Common myeloid progenitor, CD34-positive (primary cell): Measurements from ENCODE around the gene ABCC5.

Source experiments
- CTCF ChIA-PET: fragments of 350-600 bp; sonication (Branson Sonifier 250); formaldehyde crosslinking; loops from one replicate; lab custom pipeline; 2021; ENCODE audit warnings: antibody characterized with exemption; lab: Charles Lee
- POLR2A ChIA-PET: fragments of 350-600 bp; sonication (Branson Sonifier 250); formaldehyde crosslinking; loops from one replicate; lab custom pipeline; 2021; ENCODE audit warnings: antibody characterized with exemption; lab: Charles Lee
- DNase-seq, 3 donors: peaks; one replicate each; pipeline versions ENCODE4 v3.0.0 to v3.0.0-alpha.2; 2013
- H3K27ac ChIP-seq, 2 experiments: 1 replicate in 1 of 2; 2 replicates in 1 of 2; pipeline ENCODE4 v1.7.0; 2013; ENCODE audit warnings: inconsistent platforms in 2 of 2, low read length in 2 of 2, mild to moderate bottlenecking in 2 of 2, low read depth in 1 of 2, moderate library complexity in 1 of 2; ENCODE audit not compliant: severe bottlenecking in 2 of 2, insufficient read depth in 1 of 2, poor library complexity in 1 of 2
- H3K27me3 ChIP-seq, 5 experiments: replicated peaks in 2 of 5; 1 replicate in 3 of 5; 2 replicates in 2 of 5; pipeline versions ENCODE4 v1.6.1 to v1.7.0; 2013; ENCODE audit warnings: low read length in 4 of 5, mild to moderate bottlenecking in 2 of 5, moderate library complexity in 2 of 5, inconsistent platforms in 1 of 5; ENCODE audit not compliant: insufficient read depth in 5 of 5, control insufficient read depth in 4 of 5
- H3K36me3 ChIP-seq, 4 experiments: 1 replicate in 2 of 4; 2 replicates in 2 of 4; pipeline versions ENCODE4 v1.6.1 to v1.7.0; 2013; ENCODE audit warnings: low read length in 3 of 4, control low read depth in 1 of 4, mild to moderate bottlenecking in 1 of 4; ENCODE audit not compliant: control insufficient read depth in 4 of 4, insufficient read depth in 4 of 4
- H3K4me1 ChIP-seq, 4 experiments: 1 replicate in 3 of 4; 2 replicates in 1 of 4; pipeline versions ENCODE4 v1.6.1 to v1.7.1; 2013; ENCODE audit warnings: low read length in 3 of 4, mild to moderate bottlenecking in 3 of 4, control low read depth in 1 of 4, inconsistent platforms in 1 of 4, moderate library complexity in 1 of 4; ENCODE audit not compliant: control insufficient read depth in 4 of 4, insufficient read depth in 4 of 4; ENCODE audit errors: control extremely low read depth in 1 of 4
- H3K4me3 ChIP-seq, 7 experiments: 1 replicate in 4 of 7; 2 replicates in 3 of 7; pipeline versions ENCODE4 v1.5.1 to v1.7.0; 2013; ENCODE audit warnings: mild to moderate bottlenecking in 7 of 7, low read length in 6 of 7, moderate library complexity in 6 of 7, inconsistent platforms in 2 of 7, low read depth in 2 of 7, control low read depth in 1 of 7; ENCODE audit not compliant: insufficient read depth in 4 of 7, control insufficient read depth in 1 of 7; ENCODE audit errors: extremely low read depth in 1 of 7
- H3K9me3 ChIP-seq, 5 experiments: 1 replicate in 4 of 5; 2 replicates in 1 of 5; pipeline versions ENCODE4 v1.6.1 to v1.7.1; 2013; ENCODE audit warnings: low read length in 4 of 5, mild to moderate bottlenecking in 2 of 5, inconsistent platforms in 1 of 5, low read depth in 1 of 5, moderate library complexity in 1 of 5; ENCODE audit not compliant: control insufficient read depth in 4 of 5, insufficient read depth in 2 of 5; ENCODE audit errors: control extremely low read depth in 1 of 5
- WGBS: methylation state at CpG from one replicate; pipeline ENCODE4 v1.1.5; 2013; ENCODE audit not compliant: insufficient coverage; 5-methylcytosine and 5-hydroxymethylcytosine counted together

The ABCC5 gene

GRCh38 chr3:183933160-183933559 is 84.5 kb downstream of the ABCC5 start:
- H3K27ac ChIP-seq = no peak overlapping the region
- H3K27me3 ChIP-seq = no peaks in the 10 kb centered on the region
- WGBS = 100% methylated on average over 1 of the region's 3 CpGs
- no peak for DNase-seq
- CTCF ChIA-PET = interaction anchor here (0.6 to 1.4 kb wide), 3 partner anchors 12 to 153 kb away, joined by 3 to 4 read pairs (median 4); no protein-coding TSS in a partner anchor
- H3K9me3 ChIP-seq = no peaks in the 10 kb centered on the region
- H3K36me3 ChIP-seq = peaks cover 0 to 18% (median 15%) of the 10 kb centered on the region in 4 experiments
- H3K4me3 ChIP-seq = no peak overlapping the region
- no peaks in the 10 kb centered on the region for H3K4me1 ChIP-seq
- POLR2A ChIA-PET = no interaction called here

DNA sequence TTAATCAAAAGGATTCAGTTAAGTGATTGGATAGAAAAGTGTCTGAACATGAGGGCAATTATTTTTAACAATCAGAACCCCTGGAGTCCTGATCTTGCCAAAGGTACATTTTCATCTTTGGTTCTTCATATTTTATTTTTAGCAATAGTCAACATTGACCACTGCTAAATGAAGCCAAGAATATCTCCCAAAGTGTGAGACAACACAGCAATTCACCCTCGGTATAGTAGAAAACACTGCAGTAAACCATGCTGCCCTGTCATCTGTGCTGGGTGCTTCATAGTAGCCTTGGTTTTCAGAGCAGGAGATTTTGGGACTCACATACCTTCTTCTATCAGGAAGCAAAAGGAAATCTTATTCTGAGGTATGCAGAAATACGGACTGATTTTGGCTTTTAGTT is 85.8 kb downstream of the ABCC5 start:
- Histone ChIP-seq H3K36me3 (peaks cover 0 to 15% (median 10%) of the 10 kb centered on the region in 4 experiments), H3K27ac (no peak overlapping the region), H3K4me3 (no peak overlapping the region), H3K27me3 (no peaks in the 10 kb centered on the region), H3K9me3 (no peaks in the 10 kb centered on the region), H3K4me1 (no peaks in the 10 kb centered on the region)
- DNase-seq = no peak
- CTCF ChIA-PET = interaction anchor here (0.5 to 0.6 kb wide), 3 partner anchors 16 to 75 kb away, joined by 3 to 5 read pairs (median 4); no protein-coding TSS in a partner anchor
- POLR2A ChIA-PET = no interaction called here
- WGBS = 81% methylated on average over 2 of the region's 2 CpGs

DNA sequence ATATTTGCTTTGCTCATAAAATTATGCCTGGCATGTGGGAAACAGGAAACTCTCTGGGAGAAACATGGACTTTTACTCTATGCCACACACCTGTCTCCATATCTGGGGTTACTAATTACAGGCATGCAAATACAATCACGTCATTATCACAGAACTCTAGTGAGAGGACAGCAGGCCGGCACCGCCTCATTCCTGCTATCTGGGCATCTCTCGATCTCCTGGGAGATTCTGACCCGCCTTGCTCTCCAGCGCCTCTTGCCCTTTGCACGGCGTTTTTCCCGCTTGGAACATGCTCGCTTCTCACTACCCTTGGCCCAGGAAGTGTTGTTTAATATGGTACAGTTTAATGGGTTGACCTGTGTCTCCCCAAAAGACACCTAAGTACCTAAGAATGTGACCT is 87.6 kb downstream of the ABCC5 start:
- H3K36me3 ChIP-seq = peaks cover 0 to 16% (median 10%) of the 10 kb centered on the region in 4 experiments
- H3K27ac ChIP-seq = no peak overlapping the region
- H3K27me3 ChIP-seq = no peaks in the 10 kb centered on the region
- H3K9me3 ChIP-seq = no peaks in the 10 kb centered on the region
- CTCF ChIA-PET = interaction anchor here (1.6 kb wide), 1 partner anchor 11 kb away, joined by 5 read pairs; no protein-coding TSS in a partner anchor
- 97% methylated on average over 9 of the region's 10 CpGs for WGBS
- POLR2A ChIA-PET = no interaction called here
- no peak overlapping the region for H3K4me3 ChIP-seq
- no peaks in the 10 kb centered on the region for H3K4me1 ChIP-seq
- no peak for DNase-seq

- Histone ChIP-seq H3K36me3 (peaks cover 5 to 31% (median 21%) of the 10 kb centered on the region in 4 experiments), H3K4me1 (no peaks in the 10 kb centered on the region), H3K9me3 (no peaks in the 10 kb centered on the region), H3K27me3 (no peaks in the 10 kb centered on the region), H3K4me3 (no peak overlapping the region), H3K27ac (no peak overlapping the region)
- ChIA-PET CTCF (no interaction called here), POLR2A (no interaction called here)
- DNase-seq = no peak
- no CpG with 5 or more reads among the region's 3 CpGs for WGBS
Observed at GRCh38 chr3:183927059-183927458, 90.6 kb downstream of the ABCC5 start.

GRCh38 chr3:183924956-183925355 is 92.7 kb downstream of the ABCC5 start:
- Histone ChIP-seq H3K4me3 (no peak overlapping the region), H3K27ac (no peak overlapping the region), H3K36me3 (peaks cover 5 to 35% (median 24%) of the 10 kb centered on the region in 4 experiments), H3K4me1 (no peaks in the 10 kb centered on the region), H3K27me3 (no peaks in the 10 kb centered on the region), H3K9me3 (no peaks in the 10 kb centered on the region)
- ChIA-PET CTCF (interaction anchor here (1.4 kb wide), 1 partner anchor 57 kb away, joined by 3 read pairs; no protein-coding TSS in a partner anchor), POLR2A (no interaction called here)
- 93% methylated on average over 6 of the region's 7 CpGs for WGBS
- DNase-seq = no peak

DNA sequence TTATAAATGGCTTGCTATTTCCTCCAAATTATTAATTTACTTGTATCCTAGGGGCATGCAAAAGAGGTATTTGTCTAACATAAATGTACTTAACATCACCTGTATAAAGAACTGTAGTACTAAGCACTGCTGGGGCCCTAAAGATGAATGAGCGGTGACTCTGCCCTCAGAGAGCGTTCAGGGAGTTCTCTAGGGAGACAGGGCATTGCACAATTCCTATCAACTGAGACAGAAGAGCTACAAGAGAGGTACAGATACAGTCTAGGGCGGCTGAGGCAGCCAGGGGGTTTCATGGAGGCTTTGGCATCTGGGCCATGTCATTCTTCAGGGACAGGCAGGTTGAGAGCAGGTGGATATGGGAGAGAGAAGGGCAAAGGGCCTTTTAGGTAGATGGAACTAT is 93.1 kb downstream of the ABCC5 start:
- no peak overlapping the region for H3K4me3 ChIP-seq
- ChIA-PET CTCF (interaction anchor here (1.4 kb wide), 1 partner anchor 58 kb away, joined by 3 read pairs; no protein-coding TSS in a partner anchor), POLR2A (no interaction called here)
- no peaks in the 10 kb centered on the region for H3K27me3 ChIP-seq
- H3K9me3 ChIP-seq = no peaks in the 10 kb centered on the region
- peaks cover 6 to 35% (median 25%) of the 10 kb centered on the region in 4 experiments for H3K36me3 ChIP-seq
- no peaks in the 10 kb centered on the region for H3K4me1 ChIP-seq
- no peak for DNase-seq
- H3K27ac ChIP-seq = no peak overlapping the region
- WGBS = 100% methylated on average over 3 of the region's 3 CpGs

- H3K9me3 ChIP-seq = no peaks in the 10 kb centered on the region
- H3K27me3 ChIP-seq = no peaks in the 10 kb centered on the region
- peaks cover 8 to 33% (median 21%) of the 10 kb centered on the region in 4 experiments for H3K36me3 ChIP-seq
- no peak overlapping the region for H3K4me3 ChIP-seq
- DNase-seq = no peak
- ChIA-PET POLR2A (no interaction called here), CTCF (no interaction called here)
- WGBS = 96% methylated on average over 4 of the region's 4 CpGs
- no peaks in the 10 kb centered on the region for H3K4me1 ChIP-seq
- H3K27ac ChIP-seq = no peak overlapping the region
Observed at GRCh38 chr3:183922421-183922820, 95.3 kb downstream of the ABCC5 start.
